IMR-90 (cell line): ENCODE results near the gene KLRF1. TPM values are rescaled to one million over a fixed set of nuclear protein-coding genes. Genes with fewer than 3 reads are reported as not detected.
A peak's percentile ranks its signal among the peaks of the same experiment; 100 is the strongest.

Experiments used
- ATAC-seq: fragments of 200-7000 bp; cut with Tn5 transposase; 2 replicates; pipeline ENCODE4 v1.9.1; 2020; ENCODE audit warnings: low read depth, mild to moderate bottlenecking, moderate library complexity
- Bru-seq: library from RNA; stranded (reverse); fragments of 400-500 nt; gene quantifications from one replicate; lab custom pipeline; 2021; lab: Mats Ljungman, UMichigan
- BruChase-seq, 2 experiments: library from RNA; stranded (reverse); fragments of 400-500 nt; gene quantifications; one replicate each; lab custom pipeline; 2021; lab: Mats Ljungman, UMichigan
- BruUV-seq: library from RNA; stranded (reverse); fragments of 400-500 nt; replicated peaks from 2 replicates; lab custom pipeline; 2021; lab: Mats Ljungman, UMichigan
- CTCF ChIA-PET: fragments of 300-600 bp; formaldehyde crosslinking; extraction: SDS; loops from one replicate; lab custom pipeline; 2021; ENCODE audit warnings: antibody characterized with exemption; lab: Yijun Ruan, JAX
- POLR2A ChIA-PET: fragments of 300-600 bp; sonication (Branson Sonifier 250); formaldehyde crosslinking; loops from one replicate; lab custom pipeline; 2022; ENCODE audit warnings: antibody characterized with exemption; ENCODE audit not compliant: unreplicated experiment; lab: Charles Lee
- DNase-seq: peaks from one replicate; pipeline ENCODE4 v3.0.0; 2013
- H2AFZ ChIP-seq: replicated peaks from 2 replicates; pipeline ENCODE3; 2013; ENCODE audit warnings: low read length, mild to moderate bottlenecking; ENCODE audit not compliant: poor library complexity
- H2AK5ac ChIP-seq: 2 replicates; pipeline ENCODE4 v1.6.1; 2013; ENCODE audit warnings: low read depth, low read length, inconsistent platforms
- H2AK9ac ChIP-seq: replicated peaks from 2 replicates; pipeline ENCODE3; 2013; ENCODE audit warnings: mild to moderate bottlenecking, low read depth, low read length, moderate library complexity; ENCODE audit not compliant: poor library complexity
- H2BK120ac ChIP-seq: 2 replicates; pipeline ENCODE4 v1.6.1; 2013; ENCODE audit warnings: low read depth, low read length, inconsistent platforms
- H2BK15ac ChIP-seq: 3 replicates; pipeline ENCODE4 v1.6.1; 2013; ENCODE audit warnings: low read depth, low read length, inconsistent platforms
- H2BK20ac ChIP-seq: 2 replicates; pipeline ENCODE4 v1.6.1; 2013; ENCODE audit warnings: low read depth, mild to moderate bottlenecking, inconsistent platforms, low read length, moderate library complexity
- H2BK5ac ChIP-seq: 2 replicates; pipeline ENCODE4 v1.6.1; 2013; ENCODE audit warnings: mild to moderate bottlenecking, low read depth, low read length, inconsistent platforms; ENCODE audit not compliant: poor library complexity, severe bottlenecking
- H3K14ac ChIP-seq: replicated peaks from 2 replicates; pipeline ENCODE4 v1.6.1; 2013; ENCODE audit warnings: low read depth, low read length, inconsistent platforms
- H3K18ac ChIP-seq: 2 replicates; pipeline ENCODE4 v1.6.1; 2013; ENCODE audit warnings: low read depth, low read length, control low read depth
- H3K23ac ChIP-seq: 2 replicates; pipeline ENCODE4 v1.6.1; 2013; ENCODE audit warnings: low read depth, low read length, inconsistent platforms
- H3K27ac ChIP-seq: 2 replicates; pipeline ENCODE4 v1.5.1; 2013; ENCODE audit warnings: mild to moderate bottlenecking, control low read depth, low read length; ENCODE audit not compliant: insufficient read depth
- H3K27me3 ChIP-seq: 2 replicates; pipeline ENCODE4 v1.6.1; 2013; ENCODE audit warnings: low read length; ENCODE audit not compliant: control insufficient read depth, insufficient read depth
- H3K36me3 ChIP-seq: 2 replicates; pipeline ENCODE4 v1.6.1; 2013; ENCODE audit warnings: low read length, mixed read lengths; ENCODE audit not compliant: control insufficient read depth, insufficient read depth
- H3K4ac ChIP-seq: 2 replicates; pipeline ENCODE4 v1.6.1; 2013; ENCODE audit warnings: low read depth, low read length, inconsistent platforms
- H3K4me1 ChIP-seq: 2 replicates; pipeline ENCODE4 v1.6.1; 2013; ENCODE audit warnings: low read length, mixed read lengths; ENCODE audit not compliant: control insufficient read depth, insufficient read depth
- H3K4me2 ChIP-seq: 2 replicates; pipeline ENCODE4 v1.6.1; 2013; ENCODE audit warnings: low read depth, mild to moderate bottlenecking, control low read depth, low read length, moderate library complexity
- H3K4me3 ChIP-seq: 2 replicates; pipeline ENCODE4 v1.5.1; 2013; ENCODE audit warnings: low read depth, mild to moderate bottlenecking, control low read depth, low read length, moderate library complexity; ENCODE audit not compliant: insufficient read depth
- H3K56ac ChIP-seq: 2 replicates; pipeline ENCODE4 v1.6.1; 2013; ENCODE audit warnings: low read length, inconsistent platforms; ENCODE audit not compliant: insufficient read depth; ENCODE audit errors: extremely low read depth
- H3K79me1 ChIP-seq, 2 experiments: 2 replicates each; pipeline ENCODE4 v1.6.1; 2013; ENCODE audit warnings: low read length in 2 of 2, inconsistent platforms in 1 of 2, low read depth in 1 of 2
- H3K9ac ChIP-seq: 2 replicates; pipeline ENCODE4 v1.6.1; 2013; ENCODE audit warnings: low read depth, low read length, control low read depth
- H3K9me1 ChIP-seq: 2 replicates; pipeline ENCODE4 v1.6.1; 2013; ENCODE audit warnings: low read length, inconsistent platforms; ENCODE audit not compliant: insufficient read depth
- H3K9me3 ChIP-seq: 2 replicates; pipeline ENCODE4 v1.6.1; 2013; ENCODE audit warnings: low read length; ENCODE audit not compliant: control insufficient read depth, insufficient read depth
- H4K20me1 ChIP-seq: 2 replicates; pipeline ENCODE4 v1.6.1; 2013; ENCODE audit warnings: low read length, inconsistent platforms; ENCODE audit not compliant: insufficient read depth
- H4K5ac ChIP-seq: 2 replicates; pipeline ENCODE4 v1.6.1; 2013; ENCODE audit warnings: mild to moderate bottlenecking, low read depth, low read length, control low read depth
- H4K8ac ChIP-seq, 2 experiments: 2 replicates each; pipeline ENCODE4 v1.6.1; 2013; ENCODE audit warnings: low read depth in 2 of 2, low read length in 2 of 2, control low read depth in 1 of 2, inconsistent platforms in 1 of 2
- H4K91ac ChIP-seq: 2 replicates; pipeline ENCODE4 v1.6.1; 2013; ENCODE audit warnings: low read depth, low read length, inconsistent platforms; ENCODE audit not compliant: insufficient read depth
- BHLHE40 ChIP-seq: fragments of 150-350 bp; IDR thresholded peaks from 2 replicates; pipeline ENCODE4 v1.6.1; 2016; ENCODE audit warnings: mild to moderate bottlenecking, low read depth, low read length
- CEBPB ChIP-seq: IDR thresholded peaks from 2 replicates; pipeline ENCODE4 v1.6.1; 2012; ENCODE audit warnings: low read depth, low read length, improper control_type of control experiment
- CHD1 ChIP-seq: IDR thresholded peaks from 2 replicates; pipeline ENCODE4 v1.6.1; 2012; ENCODE audit warnings: low read depth, low read length, improper control_type of control experiment
- FOS ChIP-seq: fragments of 150-350 bp; IDR thresholded peaks from 2 replicates; pipeline ENCODE4 v1.6.1; 2016; ENCODE audit warnings: low read depth, low read length
- MAFK ChIP-seq: IDR thresholded peaks from 2 replicates; pipeline ENCODE4 v1.6.1; 2012; ENCODE audit warnings: low read depth, low read length, improper control_type of control experiment
- MAZ ChIP-seq: IDR thresholded peaks from 2 replicates; pipeline ENCODE4 v1.6.1; 2012; ENCODE audit warnings: low read depth, mild to moderate bottlenecking, low read length, improper control_type of control experiment, moderate library complexity, borderline replicate concordance
- MXI1 ChIP-seq: IDR thresholded peaks from 2 replicates; pipeline ENCODE4 v1.6.1; 2012; ENCODE audit warnings: low read depth, mild to moderate bottlenecking, low read length, moderate library complexity, borderline replicate concordance
- NFE2L2 ChIP-seq: fragments of 150-350 bp; IDR thresholded peaks from 2 replicates; pipeline ENCODE4 v1.6.1; 2016; ENCODE audit warnings: low read depth, mild to moderate bottlenecking, low read length
- RAD21 ChIP-seq: IDR thresholded peaks from 2 replicates; pipeline ENCODE4 v1.6.1; 2012; ENCODE audit warnings: low read length, improper control_type of control experiment
- RCOR1 ChIP-seq: IDR thresholded peaks from 2 replicates; pipeline ENCODE4 v1.6.1; 2012; ENCODE audit warnings: mild to moderate bottlenecking, low read length, improper control_type of control experiment; ENCODE audit not compliant: insufficient replicate concordance
- RFX5 ChIP-seq: IDR thresholded peaks from 2 replicates; pipeline ENCODE4 v1.8.0; 2012; ENCODE audit warnings: low read depth, mild to moderate bottlenecking, low read length, moderate library complexity
- WGBS, 2 experiments: methylation state at CpG; one replicate each; pipeline versions ENCODE4 v1.1.5 to v1.1.7; 2013; ENCODE audit warnings: missing lambda C conversion rate in 2 of 2; ENCODE audit not compliant: insufficient read length in 1 of 2; ENCODE audit errors: extremely low coverage in 2 of 2; 5-methylcytosine and 5-hydroxymethylcytosine counted together
- dilution Hi-C: fragments of 300-500 bp; cut with HindIII; formaldehyde crosslinking; loops from one replicate; pipeline ENCODE4 v1.14.3; 2018; ENCODE audit warnings: low sequenced_read_pairs; ENCODE audit not compliant: unreplicated experiment
- in situ Hi-C: fragments of 300-500 bp; cut with MboI; formaldehyde crosslinking; loops from 3 replicates; pipeline ENCODE4 v1.14.3; 2019; ENCODE audit warnings: low sequenced_read_pairs, inconsistent platforms, mixed read lengths
- intact Hi-C: fragments of 100-400 bp; cut with micrococcal nuclease; formaldehyde crosslinking; loops from 2 replicates; pipeline ENCODE4 v1.10.0; 2022
- long read RNA-seq: library from polyadenylated mRNA; unstranded; transcript quantifications from one replicate; pipeline ENCODE4 v2.0.0, GENCODE V29; 2021; ENCODE audit not compliant: unreplicated experiment
- polyA plus RNA-seq, 3 experiments: library from polyadenylated mRNA; depleted of rRNA; stranded (reverse); fragments of >200 nt; gene quantifications; 2 replicates each; pipeline ENCODE4 v1.2.3, GENCODE V29; 2012; ENCODE audit warnings: low replicate concordance in 1 of 3
- total RNA-seq: library from RNA; depleted of rRNA; stranded (reverse); fragments of >200 nt; gene quantifications from 2 replicates; pipeline ENCODE4 v1.2.3, GENCODE V29; 2012; rRNA removed
- TF ChIP-seq, protein P1 (sequence below): conservative IDR thresholded peaks from 2 replicates; pipeline ENCODE4 v1.5.1; 2012; ENCODE audit warnings: mild to moderate bottlenecking, low read depth, low read length, improper control_type of control experiment
- TF ChIP-seq, protein P2 (sequence below): fragments of 150-350 bp; IDR thresholded peaks from 2 replicates; pipeline ENCODE4 v1.6.1; 2017; ENCODE audit warnings: mild to moderate bottlenecking, antibody characterized with exemption, low read length, low read depth

Gene KLRF1, protein sequence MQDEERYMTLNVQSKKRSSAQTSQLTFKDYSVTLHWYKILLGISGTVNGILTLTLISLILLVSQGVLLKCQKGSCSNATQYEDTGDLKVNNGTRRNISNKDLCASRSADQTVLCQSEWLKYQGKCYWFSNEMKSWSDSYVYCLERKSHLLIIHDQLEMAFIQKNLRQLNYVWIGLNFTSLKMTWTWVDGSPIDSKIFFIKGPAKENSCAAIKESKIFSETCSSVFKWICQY
- total RNA-seq (not detected in 2 replicates), polyA plus RNA-seq (2012; rRNA removed) (not detected in 2 replicates), Bru-seq, nascent RNA (percentile 9 among the genes with signal in this experiment), BruChase-seq, experiment 1, labeled RNA remaining after a 6-hour chase (percentile 17 among the genes with signal in this experiment), BruChase-seq, experiment 2, labeled RNA remaining after a 2-hour chase (percentile 11 among the genes with signal in this experiment)
- not detected in 2 replicates for polyA plus RNA-seq (2012; cell fraction: cytosol; rRNA removed)
- not detected in 2 replicates for polyA plus RNA-seq (2012; cell fraction: nucleus; rRNA removed; ENCODE audit: low replicate concordance)
- long read RNA-seq = 0 reads

DNA sequence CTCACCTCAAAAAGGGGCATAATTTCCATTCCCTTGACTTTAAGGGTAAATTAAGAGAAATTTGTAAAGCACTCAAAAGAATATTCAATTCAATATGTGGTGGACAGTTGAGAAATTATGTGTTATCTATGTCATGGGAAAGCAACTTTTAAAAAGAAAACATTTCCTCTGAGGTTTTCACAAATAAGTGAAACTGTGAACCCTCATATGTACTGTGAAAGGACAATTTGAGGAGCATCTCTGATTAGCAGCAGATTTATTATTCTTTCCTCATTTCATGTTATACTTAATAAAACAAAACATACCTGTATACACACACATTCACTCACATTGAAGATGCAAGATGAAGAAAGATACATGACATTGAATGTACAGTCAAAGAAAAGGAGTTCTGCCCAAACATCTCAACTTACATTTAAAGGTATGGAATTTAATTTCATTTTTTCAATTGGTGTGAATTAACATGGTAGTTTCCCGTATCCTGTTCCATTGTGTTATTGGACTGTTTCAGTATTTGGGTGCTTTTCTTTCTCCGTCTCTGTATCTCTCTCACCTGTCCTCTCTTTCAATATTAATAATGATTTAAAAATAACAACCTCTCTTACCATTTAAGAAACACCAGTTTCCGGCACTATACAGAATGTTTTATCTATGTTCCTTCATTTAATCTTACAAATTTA, at the start of gene KLRF1:
Gene KLRF1 (plus strand): TSS at position 273 of the 680 bp plus-strand sequence. CDS start 64 bp downstream, at position 337.
- intact Hi-C loops = no loop called here
- Histone ChIP-seq H4K91ac (no peak within 1 kb of the TSS), H3K56ac (no peak within 1 kb of the TSS), H3K4ac (no peak within 1 kb of the TSS), H2AK9ac (no peak within 1 kb of the TSS), H3K27me3 (no peaks in the 10 kb centered on the region; the same call in 1 of the 2 replicates), H2BK20ac (no peak within 1 kb of the TSS), H2AFZ (no peak within 1 kb of the TSS), H3K27ac (no peak within 1 kb of the TSS), H4K5ac (no peak within 1 kb of the TSS), H4K20me1 (no peaks in the 10 kb centered on the region), H3K79me1 (no peaks in the 10 kb centered on the region), H2BK5ac (no peak within 1 kb of the TSS), H3K4me2 (no peak within 1 kb of the TSS), H3K9me1 (no peaks in the 10 kb centered on the region), H3K4me3 (no peak within 1 kb of the TSS), H3K14ac (no peak within 1 kb of the TSS), H3K4me1 (no peaks in the 10 kb centered on the region), H4K8ac (no peak within 1 kb of the TSS), H2BK120ac (no peak within 1 kb of the TSS), H2AK5ac (no peak within 1 kb of the TSS), H2BK15ac (no peak within 1 kb of the TSS), H3K36me3 (no peaks in the 10 kb centered on the region), H3K23ac (no peak within 1 kb of the TSS), H3K9ac (no peak within 1 kb of the TSS), H3K9me3 (no peaks in the 10 kb centered on the region), H3K18ac (no peak within 1 kb of the TSS)
- ATAC-seq (no peak), DNase-seq (no peak)
- no TSS peak for BruUV-seq
- ChIA-PET POLR2A (no interaction called here), CTCF (no interaction called here)
- WGBS, 2 experiments = no CpG with 5 or more reads among the region's 3 CpGs
- in situ Hi-C loops = no loop called here
- dilution Hi-C loops = no loop called here
- no peak for TF ChIP-seq RFX5
- TF ChIP-seq NFE2L2 = no peak
- TF ChIP-seq RAD21 = no peak
- TF ChIP-seq CEBPB = no peak
- no peak for TF ChIP-seq MXI1
- TF ChIP-seq MAFK = no peak
- TF ChIP-seq, protein P1, sequence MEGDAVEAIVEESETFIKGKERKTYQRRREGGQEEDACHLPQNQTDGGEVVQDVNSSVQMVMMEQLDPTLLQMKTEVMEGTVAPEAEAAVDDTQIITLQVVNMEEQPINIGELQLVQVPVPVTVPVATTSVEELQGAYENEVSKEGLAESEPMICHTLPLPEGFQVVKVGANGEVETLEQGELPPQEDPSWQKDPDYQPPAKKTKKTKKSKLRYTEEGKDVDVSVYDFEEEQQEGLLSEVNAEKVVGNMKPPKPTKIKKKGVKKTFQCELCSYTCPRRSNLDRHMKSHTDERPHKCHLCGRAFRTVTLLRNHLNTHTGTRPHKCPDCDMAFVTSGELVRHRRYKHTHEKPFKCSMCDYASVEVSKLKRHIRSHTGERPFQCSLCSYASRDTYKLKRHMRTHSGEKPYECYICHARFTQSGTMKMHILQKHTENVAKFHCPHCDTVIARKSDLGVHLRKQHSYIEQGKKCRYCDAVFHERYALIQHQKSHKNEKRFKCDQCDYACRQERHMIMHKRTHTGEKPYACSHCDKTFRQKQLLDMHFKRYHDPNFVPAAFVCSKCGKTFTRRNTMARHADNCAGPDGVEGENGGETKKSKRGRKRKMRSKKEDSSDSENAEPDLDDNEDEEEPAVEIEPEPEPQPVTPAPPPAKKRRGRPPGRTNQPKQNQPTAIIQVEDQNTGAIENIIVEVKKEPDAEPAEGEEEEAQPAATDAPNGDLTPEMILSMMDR = no peak
- TF ChIP-seq BHLHE40 = no peak
- TF ChIP-seq CHD1 = no peak
- TF ChIP-seq RCOR1 = no peak
- TF ChIP-seq MAZ = no peak
- TF ChIP-seq, protein P2, sequence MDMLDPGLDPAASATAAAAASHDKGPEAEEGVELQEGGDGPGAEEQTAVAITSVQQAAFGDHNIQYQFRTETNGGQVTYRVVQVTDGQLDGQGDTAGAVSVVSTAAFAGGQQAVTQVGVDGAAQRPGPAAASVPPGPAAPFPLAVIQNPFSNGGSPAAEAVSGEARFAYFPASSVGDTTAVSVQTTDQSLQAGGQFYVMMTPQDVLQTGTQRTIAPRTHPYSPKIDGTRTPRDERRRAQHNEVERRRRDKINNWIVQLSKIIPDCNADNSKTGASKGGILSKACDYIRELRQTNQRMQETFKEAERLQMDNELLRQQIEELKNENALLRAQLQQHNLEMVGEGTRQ = no peak
- TF ChIP-seq FOS = no peak
